Adrenal gland (tissue), 12 donors: ENCODE results near the gene SCAF11. TPM values are rescaled to one million over a fixed set of nuclear protein-coding genes. Genes with fewer than 3 reads are reported as not detected.

ENCODE experiments used
- DNase-seq, 7 donors: peaks; one replicate each; pipeline ENCODE4 v3.0.0-alpha.2; 2019 to 2020
- H3K27ac ChIP-seq, 5 donors: fragments of 200-600 bp; sonication (generic) in 4 of 5; 1 replicate in 3 of 5; 2 replicates in 2 of 5; pipeline versions ENCODE4 v1.5.1 to v1.8.0; 2016 to 2020; ENCODE audit warnings: mild to moderate bottlenecking in 1 of 5
- H3K27me3 ChIP-seq: fragments of 200-600 bp; 2 replicates; pipeline ENCODE4 v1.8.0; 2021
- H3K36me3 ChIP-seq, 2 donors: fragments of 200-600 bp; replicated peaks in 1 of 2; 1 replicate in 1 of 2; 2 replicates in 1 of 2; pipeline versions ENCODE4 v1.5.1 to v1.8.0; 2018 to 2022
- H3K4me1 ChIP-seq, 2 donors: fragments of 200-600 bp; replicated peaks in 1 of 2; 1 replicate in 1 of 2; 2 replicates in 1 of 2; pipeline versions ENCODE4 v1.5.1 to v1.8.0; 2018 to 2021
- H3K4me3 ChIP-seq, 4 donors: fragments of 200-600 bp; sonication (generic) in 3 of 4; one replicate each; pipeline ENCODE4 v1.5.1; 2016 to 2018
- H3K9me3 ChIP-seq, 3 donors: fragments of 200-600 bp; sonication (generic) in 1 of 3; replicated peaks in 1 of 3; 1 replicate in 2 of 3; 2 replicates in 1 of 3; pipeline versions ENCODE4 v1.5.1 to v1.8.0; 2016 to 2021
- CTCF ChIP-seq, 6 experiments: fragments of 450-650 bp in 4 of 6; fragments of 200-600 bp in 2 of 6; sonication (generic) in 1 of 6; IDR thresholded peaks; 1 replicate in 5 of 6; 2 replicates in 1 of 6; pipeline versions ENCODE4 v1.5.1 to v1.8.0; 2016 to 2021; ENCODE audit warnings: antibody characterized with exemption in 6 of 6, mild to moderate bottlenecking in 2 of 6, moderate library complexity in 1 of 6
- POLR2A ChIP-seq, 2 donors: fragments of 450-650 bp; IDR thresholded peaks; one replicate each; pipeline ENCODE4 v1.6.1; 2017; ENCODE audit warnings: antibody characterized with exemption in 2 of 2, mild to moderate bottlenecking in 2 of 2, moderate library complexity in 1 of 2
- WGBS, 4 donors: extraction: QIAGEN DNeasy Blood & Tissue Kit in 2 of 4; methylation state at CpG; one replicate each; pipeline versions ENCODE4 v1.1.5 to v1.1.7; 2013 to 2017; 5-methylcytosine and 5-hydroxymethylcytosine counted together
- intact Hi-C, 2 donors: fragments of 100-400 bp; cut with DNase I; formaldehyde crosslinking; loops; one replicate each; pipeline versions ENCODE4 v1.14.1 to v1.15.0; 2022 to 2023
- polyA plus RNA-seq, 3 donors: library from polyadenylated mRNA; stranded (reverse); fragments of 200-250 nt in 2 of 3; fragments of 350-450 nt in 1 of 3; fragmentation: Illumina TruSeq in 1 of 3; extraction: RNeasy Lipid Tissue Mini Kit (QIAGEN cat#74804) in 1 of 3; gene quantifications; one replicate each; pipeline ENCODE4 v1.2.3, GENCODE V29; 2013 to 2014
- total RNA-seq, 9 donors: library from RNA; depleted of rRNA in 4 of 9; stranded (reverse); fragments of >200 nt in 4 of 9; fragments of 120-200 nt in 1 of 9; fragmentation: NEBNext Ultra II Directional in 1 of 9; extraction: Animal tissue kit (Norgen Biotek cat#: 25700) in 1 of 9; gene quantifications; one replicate each; pipeline versions ENCODE4 v1.1.0 to v1.2.4, GENCODE V29; 2013 to 2023
- donor health status: healthy with polysubstance abuse.
- donor health status: Bipolar disorder and iron deficiency.
- donor health status: DM: yes; HTN: yes; CAD: no.
- donor health status: DM: no; HTN: no; CAD: no.
- donor health status: DM: no; HTN: no; CAD: no.
- donor health status: DM: yes; HTN: yes; CAD: no.

Gene SCAF11
- total and polyA plus RNA-seq, 12 donors, result 19.1 to 170 (median 85.1) TPM

GRCh38 chr12:45946435-45946834, 43.9 kb downstream of the SCAF11 start:
- peaks cover 0 to 19% of the 10 kb centered on the region in 2 donors for H3K4me1 ChIP-seq
- no peak overlapping the region for H3K27ac ChIP-seq
- no peaks in the 10 kb centered on the region for H3K9me3 ChIP-seq
- intact Hi-C loops, result no loop called here
- TF ChIP-seq POLR2A (IDR thresholded peaks at IDR 0.05) (no peak), CTCF (IDR thresholded peaks at IDR 0.05) (no peak)
- no peak overlapping the region for H3K4me3 ChIP-seq
- no peak for DNase-seq
- peaks cover 0 to 17% of the 10 kb centered on the region in 2 donors for H3K36me3 ChIP-seq
- WGBS, 4 donors, result 92 to 100% (median 97%) methylated on average over 1 of the region's 1 CpG
- H3K27me3 ChIP-seq, result no peaks in the 10 kb centered on the region

- TF ChIP-seq POLR2A (IDR thresholded peaks at IDR 0.05) (no peak), CTCF (IDR thresholded peaks at IDR 0.05) (no peak)
- 52 to 56% (median 52%) methylated on average over 1 of the region's 1 CpG for WGBS, 4 donors
- peaks cover 0 to 27% of the 10 kb centered on the region in 2 donors for H3K36me3 ChIP-seq
- intact Hi-C loops, result no loop called here
- no peaks in the 10 kb centered on the region for H3K9me3 ChIP-seq
- peak in 2 of 7 donors; percentile 30 to 51 for DNase-seq
- H3K27me3 ChIP-seq, result no peaks in the 10 kb centered on the region
- H3K27ac ChIP-seq, result no peak overlapping the region
- peaks cover 0 to 19% of the 10 kb centered on the region in 2 donors for H3K4me1 ChIP-seq
- no peak overlapping the region for H3K4me3 ChIP-seq
These were observed 45.6 kb downstream of the SCAF11 start for GRCh38 chr12:45944771-45945170.

GRCh38 chr12:45939759-45940158, 50.6 kb downstream of the SCAF11 start:
- H3K27me3 ChIP-seq, result no peaks in the 10 kb centered on the region
- no peak overlapping the region for H3K27ac ChIP-seq
- peaks cover 0 to 14% of the 10 kb centered on the region in 2 donors for H3K4me1 ChIP-seq
- DNase-seq, result no peak
- no peak overlapping the region for H3K4me3 ChIP-seq
- intact Hi-C loops, result no loop called here
- peaks cover 0 to 25% of the 10 kb centered on the region in 2 donors for H3K36me3 ChIP-seq
- no peaks in the 10 kb centered on the region for H3K9me3 ChIP-seq
- 91 to 93% (median 92%) methylated on average over 2 of the region's 2 CpGs for WGBS, 4 donors
- TF ChIP-seq POLR2A (IDR thresholded peaks at IDR 0.05) (no peak), CTCF (IDR thresholded peaks at IDR 0.05) (no peak)

GRCh38 chr12:45938566-45938965, 51.8 kb downstream of the SCAF11 start:
- Histone ChIP-seq H3K4me3 (no peak overlapping the region), H3K4me1 (peaks cover 6 to 12% of the 10 kb centered on the region in 2 donors), H3K9me3 (no peaks in the 10 kb centered on the region), H3K27ac (no peak overlapping the region), H3K27me3 (no peaks in the 10 kb centered on the region), H3K36me3 (peaks cover 0 to 25% of the 10 kb centered on the region in 2 donors)
- intact Hi-C loops, result no loop called here
- WGBS, 4 donors, result 73 to 83% (median 79%) methylated on average over 2 of the region's 2 CpGs
- no peak for TF ChIP-seq POLR2A (IDR thresholded peaks at IDR 0.05)
- TF ChIP-seq CTCF (IDR thresholded peaks at IDR 0.05), result no peak
- no peak for DNase-seq
